GM12801 (cell line): ENCODE measurements around the gene NAMPT.

Experiments
- CTCF ChIP-seq: IDR thresholded peaks from one replicate; pipeline ENCODE4 v1.5.1; 2011; ENCODE audit warnings: control low read depth; ENCODE audit not compliant: insufficient read length; ENCODE audit errors: extremely low read depth

NAMPT gene

GRCh38 chr7:106205621-106206222 lies 79.1 kb downstream of the NAMPT start:
- no peak for TF ChIP-seq CTCF

- TF ChIP-seq CTCF = no peak
These were observed 81.3 kb downstream of the NAMPT start for GRCh38 chr7:106203473-106203872.

GRCh38 chr7:106201164-106201563 lies 83.6 kb downstream of the NAMPT start:
- TF ChIP-seq CTCF = no peak

- no peak for TF ChIP-seq CTCF
These were observed 84.9 kb downstream of the NAMPT start for GRCh38 chr7:106199813-106200364.

GRCh38 chr7:106199024-106199423 lies 85.8 kb downstream of the NAMPT start:
- TF ChIP-seq CTCF = no peak
